Activated CD8-positive, alpha-beta memory T cell treated with anti-CD3 and anti-CD28 coated beads for 1 hour (primary cell): ENCODE measurements around the gene PAN3.

Experiments
- DNase-seq, 2 donors: peaks; one replicate each; pipeline ENCODE4 v3.0.0-alpha.2; 2020; ENCODE audit warnings: low read depth in 1 of 2; ENCODE audit errors: extremely low read depth in 1 of 2

Gene PAN3

DNA sequence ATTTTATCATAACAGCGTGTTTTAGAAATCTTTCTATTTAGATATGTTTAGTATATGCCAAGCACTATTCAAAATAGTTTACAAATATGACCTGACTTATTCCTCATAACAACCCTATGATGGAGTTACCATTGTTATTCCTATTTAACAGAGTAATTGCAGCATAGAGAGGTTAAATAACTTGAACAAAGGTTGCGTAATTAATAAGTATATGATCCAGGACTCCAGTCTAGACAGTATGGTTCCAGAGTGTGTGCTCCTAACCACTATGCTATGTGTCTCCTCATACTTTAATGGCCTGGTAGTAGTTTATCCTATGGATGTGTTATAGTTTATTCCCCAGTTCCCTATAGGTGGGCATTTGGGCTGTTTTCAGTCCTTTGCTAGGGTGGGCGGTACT, 145.3 kb downstream of the PAN3 start:
- no peak for DNase-seq

GRCh38 chr13:28286263-28286662, 147.9 kb downstream of the PAN3 start:
- DNase-seq, result no peak

DNA sequence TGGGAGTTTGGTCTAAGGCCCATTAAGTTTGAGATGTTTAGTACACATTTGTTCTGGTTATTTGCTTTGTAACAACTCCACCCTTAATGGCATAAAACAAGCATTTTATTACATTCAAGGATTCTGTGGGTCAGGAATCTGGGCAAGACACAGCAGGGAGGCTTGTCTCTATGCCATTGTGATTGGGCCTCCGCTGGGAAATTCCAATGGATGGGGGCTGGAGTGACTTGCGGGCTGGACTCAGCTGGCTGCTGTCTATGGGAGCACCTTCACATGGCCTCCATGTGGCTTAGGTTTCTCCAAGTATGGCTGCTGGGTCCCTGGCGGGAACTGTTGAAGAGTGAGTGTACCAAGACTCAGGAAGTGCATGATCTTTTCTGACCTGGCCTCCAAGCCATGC, 159.0 kb downstream of the PAN3 start:
- DNase-seq, result no peak

DNA sequence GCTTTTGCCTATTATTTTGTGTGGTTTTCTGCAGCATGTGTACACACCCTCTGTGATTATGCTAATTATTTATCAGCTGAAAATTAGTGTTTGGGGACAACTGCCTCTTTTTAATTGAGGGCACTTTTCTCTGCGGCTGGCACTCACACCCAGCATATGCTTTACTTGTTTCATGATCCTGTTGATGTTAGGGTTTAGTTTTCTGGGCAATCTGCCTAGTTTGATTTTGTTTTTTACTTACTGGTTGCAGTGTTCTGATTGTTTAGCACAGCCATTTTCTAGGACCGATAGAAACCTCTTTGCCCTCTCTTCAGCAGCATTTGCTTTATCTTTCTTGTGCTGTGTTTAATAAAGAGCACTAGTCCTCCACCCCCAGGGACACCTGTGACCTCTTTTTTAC, 161.6 kb downstream of the PAN3 start:
- DNase-seq, result no peak

- DNase-seq, result no peak
These were observed 163.5 kb downstream of the PAN3 start for GRCh38 chr13:28301839-28302238.

DNA sequence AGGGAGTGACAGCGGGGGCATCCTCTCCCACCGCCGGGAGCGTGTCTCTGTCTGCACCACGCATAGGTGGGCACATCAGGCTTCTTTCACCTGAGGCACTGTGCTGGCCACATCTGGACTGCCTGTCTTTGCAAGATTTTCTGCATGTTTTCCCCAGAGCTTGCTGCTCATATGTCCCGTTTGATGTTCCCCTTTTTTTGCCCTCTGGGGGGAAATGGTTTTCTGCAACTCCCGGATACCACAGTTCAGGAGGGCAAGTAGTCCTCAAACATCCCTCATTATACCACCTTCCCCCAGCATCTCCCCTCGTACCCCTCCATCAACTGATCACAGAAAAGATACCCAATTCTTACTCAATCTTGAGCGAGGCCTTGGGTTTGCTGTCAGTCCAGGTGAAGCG, 168.0 kb downstream of the PAN3 start:
- no peak for DNase-seq

- DNase-seq, result no peak
These were observed 175.2 kb downstream of the PAN3 start for GRCh38 chr13:28313579-28313978.

GRCh38 chr13:28314879-28315278, 176.5 kb downstream of the PAN3 start:
- no peak for DNase-seq

DNA sequence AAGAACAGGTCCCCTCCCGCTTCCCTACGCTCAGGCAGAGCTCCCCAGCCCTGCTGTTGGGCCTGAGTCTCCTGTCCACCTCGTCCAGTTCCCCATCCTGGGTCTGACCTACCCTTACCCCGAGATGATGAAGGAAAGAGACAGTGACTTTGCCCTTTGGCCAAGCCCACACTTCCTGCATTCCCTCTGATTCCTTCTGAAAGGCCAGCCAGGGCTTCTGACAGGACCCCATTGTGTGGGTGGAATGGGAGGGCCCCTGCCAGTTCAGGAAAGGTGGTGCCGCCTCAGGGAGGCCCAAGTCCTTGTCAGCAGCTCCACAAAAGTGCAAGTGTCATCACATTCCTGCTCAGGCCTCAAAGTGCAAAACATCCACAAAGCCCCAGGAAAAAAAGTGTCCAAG, 177.8 kb downstream of the PAN3 start:
- DNase-seq, result no peak

GRCh38 chr13:28316836-28317235, 178.5 kb downstream of the PAN3 start:
- DNase-seq, result no peak

DNA sequence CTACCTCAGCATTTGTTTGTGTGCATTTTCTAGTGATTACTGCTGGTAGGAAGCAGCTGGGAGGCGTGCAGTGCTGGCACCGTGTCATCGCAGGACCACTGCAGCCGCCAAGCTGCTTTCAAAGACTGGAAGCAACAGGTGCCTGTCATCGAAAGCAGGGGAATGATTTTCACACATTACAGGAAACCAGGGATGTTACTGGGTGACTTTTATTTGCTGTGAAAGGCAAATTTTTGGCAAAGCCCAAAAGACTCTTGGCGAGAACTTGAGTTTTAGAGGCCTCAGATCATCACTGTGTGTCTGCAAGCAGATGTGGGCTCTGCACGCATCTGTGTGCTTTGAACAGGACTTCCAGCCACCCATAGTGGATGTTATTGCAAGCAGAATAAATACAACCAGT, 180.2 kb downstream of the PAN3 start:
- DNase-seq, result no peak

DNA sequence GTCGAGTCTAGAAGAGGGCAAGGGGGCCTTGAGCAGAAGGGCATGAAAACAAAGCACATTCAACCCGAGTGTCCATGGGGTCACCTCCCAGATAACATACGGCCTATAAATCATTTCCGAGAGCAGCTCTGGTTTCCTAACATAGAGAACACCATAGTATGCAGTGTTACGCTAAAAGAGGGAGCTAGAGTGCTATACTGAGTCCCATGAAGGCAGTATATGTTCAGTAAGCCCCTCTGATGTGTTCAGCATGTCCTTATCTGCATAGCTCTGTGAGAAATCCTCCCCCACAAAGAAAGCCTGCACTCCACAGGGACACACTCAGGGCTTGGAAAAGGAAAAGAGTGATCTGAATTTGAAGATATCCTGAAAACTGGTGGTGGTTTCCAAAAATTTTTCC, 181.2 kb downstream of the PAN3 start:
- DNase-seq, result no peak

- no peak for DNase-seq
These were observed 181.9 kb downstream of the PAN3 start for GRCh38 chr13:28320209-28320608.

DNA sequence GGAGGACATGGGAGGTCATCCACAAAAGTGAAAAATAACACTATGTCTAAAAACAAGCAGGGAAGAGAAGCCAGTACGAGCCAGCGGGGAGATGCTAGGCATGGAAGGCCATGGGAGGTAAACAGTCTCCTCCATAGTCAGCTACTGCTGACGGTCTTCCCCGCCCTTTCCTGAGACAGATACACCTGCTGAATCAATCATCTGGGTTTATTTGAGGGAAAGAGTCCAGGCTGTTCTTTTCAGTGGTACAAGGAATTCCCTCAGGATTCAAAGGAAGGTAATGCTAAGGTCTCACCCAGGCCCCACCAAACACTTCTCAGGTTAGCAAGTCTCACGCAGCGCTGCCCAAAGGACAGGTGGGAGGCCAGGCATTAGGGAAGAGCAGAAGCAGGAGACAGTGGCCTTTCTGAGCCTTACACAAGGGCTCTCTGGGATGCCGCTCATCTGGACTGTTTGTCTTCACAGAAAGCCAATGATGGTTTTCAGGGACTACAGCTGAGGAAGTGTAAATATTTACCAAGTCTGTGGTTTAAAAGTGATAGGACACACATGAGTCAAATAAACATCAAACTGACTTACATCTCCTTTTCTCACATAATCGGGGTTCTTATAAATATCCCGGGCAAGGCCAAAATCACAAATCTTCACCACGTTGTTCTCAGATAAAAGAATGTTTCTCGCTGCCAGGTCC, 182.7 kb downstream of the PAN3 start:
- DNase-seq, result no peak

- DNase-seq, result no peak
These were observed 183.4 kb downstream of the PAN3 start for GRCh38 chr13:28321756-28322155.

DNA sequence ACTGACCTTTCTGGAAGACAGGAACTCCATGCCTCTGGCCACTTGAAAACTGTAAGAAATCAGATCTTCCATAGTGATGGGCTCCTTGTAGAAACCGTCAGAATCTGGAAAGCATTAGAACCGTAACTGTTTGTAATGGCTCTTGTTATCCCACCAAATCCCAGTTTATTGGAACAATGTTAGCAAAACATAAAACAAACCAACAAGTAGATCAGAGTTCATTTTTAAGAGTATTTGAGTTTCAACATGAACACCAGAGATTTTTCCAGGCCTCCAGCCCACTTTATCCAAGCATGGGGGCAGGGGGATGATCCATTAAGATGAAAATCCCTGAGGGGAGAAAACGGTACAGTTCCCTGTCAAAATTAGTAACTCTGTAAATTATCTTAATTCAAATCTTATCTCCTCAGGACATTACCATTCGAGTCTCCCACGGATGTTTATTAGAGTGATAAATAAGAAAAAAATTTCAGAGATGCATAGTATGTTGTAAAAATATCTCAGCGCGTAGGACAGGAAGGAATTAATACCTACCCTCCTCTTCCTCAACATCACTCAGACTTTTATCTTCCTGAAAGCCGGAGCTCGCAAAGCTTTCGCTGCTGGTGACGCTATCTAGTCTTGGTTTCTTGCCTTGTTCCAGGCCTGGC, 184.0 kb downstream of the PAN3 start:
- DNase-seq, result no peak

DNA sequence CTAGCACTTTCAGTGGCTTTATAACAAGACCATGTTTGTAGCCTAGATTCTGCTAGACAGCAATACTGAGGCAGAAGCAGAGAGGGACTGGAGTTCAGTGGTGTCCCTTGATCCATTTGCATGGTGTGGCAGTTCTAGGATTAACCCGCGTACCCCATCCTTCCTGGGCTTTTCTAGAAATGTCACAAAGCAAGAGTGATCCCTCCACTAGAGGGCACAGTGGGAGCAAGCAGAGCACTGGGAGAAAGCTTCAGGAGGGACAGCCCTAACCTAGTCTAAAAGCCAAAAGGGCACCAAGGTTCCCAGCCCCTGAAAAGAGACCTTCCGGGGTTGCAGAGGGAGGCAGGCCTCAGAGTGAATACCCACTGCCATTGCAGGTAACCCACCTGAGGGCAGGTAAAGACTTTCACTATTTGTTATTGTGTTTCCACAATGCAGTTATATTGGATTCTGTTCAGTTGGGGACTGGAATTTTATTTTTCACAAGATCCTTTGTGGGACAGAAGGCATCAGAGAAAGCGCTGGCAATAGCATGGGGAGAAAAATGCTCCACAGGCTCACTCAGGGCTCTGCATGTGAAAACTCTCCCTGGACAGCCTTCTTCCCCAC, 185.9 kb downstream of the PAN3 start:
- DNase-seq, result peak; percentile 3 to 8

- DNase-seq, result no peak
These were observed 186.7 kb downstream of the PAN3 start for GRCh38 chr13:28325022-28325421.

- no peak for DNase-seq
These were observed 187.7 kb downstream of the PAN3 start for GRCh38 chr13:28326056-28326455.

DNA sequence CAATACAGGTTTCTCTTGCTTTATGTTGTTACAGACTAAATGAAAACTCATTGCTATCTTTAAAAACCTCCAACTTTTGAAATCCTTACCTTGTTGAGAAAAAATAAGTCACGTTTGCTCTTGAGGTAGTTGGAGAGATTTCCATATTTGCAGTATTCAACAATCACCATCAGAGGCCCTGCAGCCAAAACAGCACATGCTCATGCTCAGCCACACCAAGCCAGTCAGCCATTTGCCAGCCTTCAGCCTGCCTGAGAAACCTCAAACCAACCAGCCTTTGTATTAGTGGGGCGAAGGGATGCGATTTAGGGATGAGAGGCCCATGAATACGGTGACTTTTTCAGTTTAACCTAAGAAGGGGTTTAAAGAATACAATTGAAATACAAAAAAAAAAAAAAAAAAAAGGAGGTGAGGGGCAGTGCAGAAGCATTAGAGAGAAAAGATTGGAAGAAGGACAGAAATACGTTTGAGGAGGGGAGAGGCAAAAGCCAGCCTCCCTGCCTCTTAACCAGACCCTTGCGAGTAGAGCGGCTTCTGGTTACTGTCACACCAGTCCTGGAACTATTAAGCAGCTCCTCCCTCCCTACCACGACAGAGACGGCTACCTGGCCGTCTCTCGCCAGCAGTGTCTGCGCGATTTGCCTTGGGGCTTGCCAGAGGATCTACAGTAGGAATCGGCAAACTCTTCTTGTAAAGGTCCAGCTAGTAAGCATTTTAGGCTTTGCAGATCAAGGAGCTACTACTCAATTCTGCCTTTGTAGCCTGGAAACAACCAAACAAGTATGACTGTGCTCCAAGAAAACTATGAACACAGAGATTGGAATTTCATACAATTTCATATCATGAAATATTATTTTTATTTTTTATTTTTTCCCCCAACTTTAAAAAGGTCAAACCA, 189.3 kb downstream of the PAN3 start:
- no peak for DNase-seq

- DNase-seq, result no peak
These were observed 189.9 kb downstream of the PAN3 start for GRCh38 chr13:28328271-28328607.
